Measurements from ENCODE around the gene CERS6. TPM values are rescaled to one million over a fixed set of nuclear protein-coding genes. Genes with fewer than 3 reads are reported as not detected.
"Not testable (repeated sequence)": the region's sequence is repeated elsewhere in the genome, so short reads cannot be mapped to it uniquely, and the experiment has no call there.

Gene CERS6
- total RNA-seq, 1 experiment from 2014 or later, result 45.9 TPM

GRCh38 chr2:168767258-168767657, 311.2 kb downstream of the CERS6 start:
- H3K9me3 Mint-ChIP-seq (ENCODE audit: low read depth, unreplicated experiment), result no peaks in the 10 kb centered on the region
- no peak for DNase-seq
- TF ChIP-seq CTCF (IDR thresholded peaks at IDR 0.05; ENCODE audit: unreplicated experiment), result no peak
- CTCF ChIA-PET, result no interaction called here
- H3K4me3 Mint-ChIP-seq (ENCODE audit: low read depth, unreplicated experiment), result no peak overlapping the region
- H3K4me1 Mint-ChIP-seq (ENCODE audit: low read depth, unreplicated experiment), result peaks cover 19% of the 10 kb centered on the region
- H3K27ac Mint-ChIP-seq (ENCODE audit: unreplicated experiment), result no peak overlapping the region
- H3K36me3 Mint-ChIP-seq (ENCODE audit: insufficient read depth, unreplicated experiment), result no peaks in the 10 kb centered on the region
- intact Hi-C loops (cut with micrococcal nuclease; ENCODE audit: unreplicated experiment), result no loop called here
- no peaks in the 10 kb centered on the region for H3K27me3 Mint-ChIP-seq (ENCODE audit: unreplicated experiment)
- no TSS peak for BruUV-seq (replicated peaks)

DNA sequence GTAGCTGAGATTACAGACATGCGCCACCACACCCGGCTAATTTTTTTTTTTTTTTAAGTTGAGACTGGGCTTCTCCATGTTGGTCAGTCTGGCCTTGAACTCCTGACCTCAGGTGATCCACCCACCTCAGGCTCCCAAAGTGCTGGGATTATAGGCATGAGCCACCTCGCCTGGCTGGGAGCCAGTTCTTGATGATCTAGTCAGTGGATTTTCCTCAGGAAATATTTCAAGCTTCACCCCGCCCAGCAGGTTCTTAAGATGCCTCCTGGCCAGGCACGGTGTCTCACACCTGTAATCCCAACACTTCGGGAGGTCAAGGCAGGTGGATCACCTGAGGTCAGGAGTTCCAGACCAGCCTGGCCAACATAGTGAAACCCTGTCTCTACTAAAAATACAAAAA, 312.3 kb downstream of the CERS6 start:
- DNase-seq; H3K27ac Mint-ChIP-seq (ENCODE audit: unreplicated experiment); CTCF ChIA-PET; H3K4me3 Mint-ChIP-seq (ENCODE audit: low read depth, unreplicated experiment); H3K36me3 Mint-ChIP-seq (ENCODE audit: insufficient read depth, unreplicated experiment); H3K9me3 Mint-ChIP-seq (ENCODE audit: low read depth, unreplicated experiment); BruUV-seq (replicated peaks); intact Hi-C loops (cut with micrococcal nuclease; ENCODE audit: unreplicated experiment); H3K27me3 Mint-ChIP-seq (ENCODE audit: unreplicated experiment): not testable (repeated sequence)
- H3K4me1 Mint-ChIP-seq (ENCODE audit: low read depth, unreplicated experiment), result peaks cover 19% of the 10 kb centered on the region

DNA sequence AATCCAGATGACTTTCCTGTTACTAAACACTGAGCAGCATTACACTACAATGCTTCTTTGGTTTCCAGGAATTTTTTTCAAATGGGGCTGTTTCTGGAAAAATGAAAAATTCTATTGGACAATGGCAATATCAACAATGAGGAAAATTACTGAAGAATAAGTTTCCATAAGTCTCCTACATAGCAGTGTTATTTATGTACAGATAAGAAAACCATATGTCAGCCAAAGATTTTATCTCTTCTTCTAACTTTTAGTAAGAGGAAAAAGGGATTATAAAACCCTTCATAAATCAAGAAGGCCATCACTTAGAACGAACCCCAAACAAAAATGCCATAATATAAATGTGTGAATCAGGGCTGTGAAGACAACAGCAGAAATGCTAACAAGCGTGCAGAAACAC, 314.7 kb downstream of the CERS6 start:
- Mint-ChIP-seq H3K4me1 (ENCODE audit: low read depth, unreplicated experiment) (peaks cover 19% of the 10 kb centered on the region), H3K27ac (ENCODE audit: unreplicated experiment) (no peak overlapping the region), H3K9me3 (ENCODE audit: low read depth, unreplicated experiment) (no peaks in the 10 kb centered on the region), H3K36me3 (ENCODE audit: insufficient read depth, unreplicated experiment) (no peaks in the 10 kb centered on the region), H3K27me3 (ENCODE audit: unreplicated experiment) (no peaks in the 10 kb centered on the region), H3K4me3 (ENCODE audit: low read depth, unreplicated experiment) (no peak overlapping the region)
- TF ChIP-seq CTCF (IDR thresholded peaks at IDR 0.05; ENCODE audit: unreplicated experiment), result no peak
- intact Hi-C loops (cut with micrococcal nuclease; ENCODE audit: unreplicated experiment), result no loop called here
- no peak for DNase-seq
- CTCF ChIA-PET, result no interaction called here
- BruUV-seq (replicated peaks), result no TSS peak

DNA sequence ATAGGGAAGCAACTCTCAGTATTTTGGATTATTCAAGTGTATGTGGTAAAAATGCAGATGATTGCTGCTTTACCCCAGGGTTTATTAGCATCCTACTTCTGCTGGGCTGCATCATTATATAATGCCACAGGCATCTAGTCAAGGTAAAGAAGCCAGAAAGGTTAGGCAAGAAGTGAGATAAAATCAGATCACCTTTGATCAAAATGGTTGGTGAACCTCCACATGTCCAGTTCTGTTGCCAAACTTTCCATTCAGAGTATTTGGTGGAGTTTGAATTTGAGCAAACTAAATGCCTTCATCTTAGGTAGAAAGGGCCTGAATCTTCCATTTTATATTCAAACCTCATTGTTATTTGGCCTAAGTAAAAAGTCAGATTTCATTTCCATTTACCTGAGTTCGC, 316.6 kb downstream of the CERS6 start:
- no peaks in the 10 kb centered on the region for H3K36me3 Mint-ChIP-seq (ENCODE audit: insufficient read depth, unreplicated experiment)
- DNase-seq, result no peak
- no peak overlapping the region for H3K27ac Mint-ChIP-seq (ENCODE audit: unreplicated experiment)
- no TSS peak for BruUV-seq (replicated peaks)
- H3K4me3 Mint-ChIP-seq (ENCODE audit: low read depth, unreplicated experiment), result no peak overlapping the region
- H3K4me1 Mint-ChIP-seq (ENCODE audit: low read depth, unreplicated experiment), result no peaks in the 10 kb centered on the region
- no peaks in the 10 kb centered on the region for H3K27me3 Mint-ChIP-seq (ENCODE audit: unreplicated experiment)
- intact Hi-C loops (cut with micrococcal nuclease; ENCODE audit: unreplicated experiment), result loop anchor here (1.0 to 2.0 kb wide), 3 partner anchors 77 to 148 kb away; no protein-coding TSS in a partner anchor
- no peak for TF ChIP-seq CTCF (IDR thresholded peaks at IDR 0.05; ENCODE audit: unreplicated experiment)
- H3K9me3 Mint-ChIP-seq (ENCODE audit: low read depth, unreplicated experiment), result no peaks in the 10 kb centered on the region
- CTCF ChIA-PET, result no interaction called here

GRCh38 chr2:168773128-168773527, 317.1 kb downstream of the CERS6 start:
- CTCF ChIA-PET, result interaction anchor here (1.0 kb wide), 1 partner anchor 76 kb away, joined by 4 read pairs; no protein-coding TSS in a partner anchor
- no peak overlapping the region for H3K27ac Mint-ChIP-seq (ENCODE audit: unreplicated experiment)
- BruUV-seq (replicated peaks), result no TSS peak
- no peak overlapping the region for H3K4me3 Mint-ChIP-seq (ENCODE audit: low read depth, unreplicated experiment)
- intact Hi-C loops (cut with micrococcal nuclease; ENCODE audit: unreplicated experiment), result loop anchor here (1.0 to 2.0 kb wide), 3 partner anchors 76 to 147 kb away; no protein-coding TSS in a partner anchor
- no peak for DNase-seq
- no peaks in the 10 kb centered on the region for H3K9me3 Mint-ChIP-seq (ENCODE audit: low read depth, unreplicated experiment)
- H3K27me3 Mint-ChIP-seq (ENCODE audit: unreplicated experiment), result no peaks in the 10 kb centered on the region
- H3K4me1 Mint-ChIP-seq (ENCODE audit: low read depth, unreplicated experiment), result no peaks in the 10 kb centered on the region
- H3K36me3 Mint-ChIP-seq (ENCODE audit: insufficient read depth, unreplicated experiment), result no peaks in the 10 kb centered on the region
- no peak for TF ChIP-seq CTCF (IDR thresholded peaks at IDR 0.05; ENCODE audit: unreplicated experiment)
